IPS-20b (cell line): ENCODE measurements around the gene ARID3A.

Experiments used
- H3K27ac ChIP-seq: one replicate; pipeline ENCODE4 v1.5.1; 2013; ENCODE audit warnings: low read length
- H3K27me3 ChIP-seq: 2 replicates; pipeline ENCODE4 v1.6.1; 2013; ENCODE audit warnings: mild to moderate bottlenecking, low read length, inconsistent platforms; ENCODE audit not compliant: insufficient read depth
- H3K36me3 ChIP-seq: 2 replicates; pipeline ENCODE4 v1.6.1; 2013; ENCODE audit warnings: low read depth, mild to moderate bottlenecking, inconsistent platforms, low read length, moderate library complexity; ENCODE audit not compliant: insufficient read depth
- H3K4me1 ChIP-seq: 2 replicates; pipeline ENCODE4 v1.6.1; 2013; ENCODE audit warnings: mild to moderate bottlenecking, control low read depth, inconsistent platforms, low read length, moderate library complexity; ENCODE audit not compliant: insufficient read depth
- H3K4me3 ChIP-seq: 2 replicates; pipeline ENCODE4 v1.5.1; 2013; ENCODE audit warnings: mild to moderate bottlenecking, low read length, inconsistent platforms
- H3K9ac ChIP-seq: 2 replicates; pipeline ENCODE4 v1.6.1; 2013; ENCODE audit warnings: low read depth, mild to moderate bottlenecking, inconsistent platforms, low read length, moderate library complexity
- H3K9me3 ChIP-seq: 2 replicates; pipeline ENCODE4 v1.6.1; 2013; ENCODE audit warnings: mild to moderate bottlenecking, low read depth, low read length, inconsistent platforms; ENCODE audit not compliant: insufficient read depth

ARID3A gene

GRCh38 chr19:991932-992669 lies 66.3 kb downstream of the ARID3A start:
- H3K9me3 ChIP-seq: no peaks in the 10 kb centered on the region
- no peak overlapping the region for H3K27ac ChIP-seq
- no peak overlapping the region for H3K9ac ChIP-seq
- H3K4me3 ChIP-seq: no peak overlapping the region
- peaks cover 17% of the 10 kb centered on the region for H3K27me3 ChIP-seq
- H3K36me3 ChIP-seq: peaks cover 48% of the 10 kb centered on the region
- no peaks in the 10 kb centered on the region for H3K4me1 ChIP-seq

- Histone ChIP-seq H3K9ac (no peak overlapping the region), H3K36me3 (peaks cover 43% of the 10 kb centered on the region), H3K4me1 (no peaks in the 10 kb centered on the region)
Observed at GRCh38 chr19:992670-993055, 66.8 kb downstream of the ARID3A start.

GRCh38 chr19:993361-993830 lies 67.6 kb downstream of the ARID3A start:
- Histone ChIP-seq H3K36me3 (peaks cover 40% of the 10 kb centered on the region), H3K9ac (no peak overlapping the region), H3K27me3 (peaks cover 30% of the 10 kb centered on the region), H3K4me1 (no peaks in the 10 kb centered on the region), H3K9me3 (no peaks in the 10 kb centered on the region), H3K27ac (no peak overlapping the region), H3K4me3 (no peak overlapping the region)

More at GRCh38 chr19:992670-993055, 66.8 kb downstream of the ARID3A start:
- Histone ChIP-seq H3K4me3 (no peak overlapping the region), H3K9me3 (no peaks in the 10 kb centered on the region), H3K27ac (no peak overlapping the region), H3K27me3 (peaks cover 23% of the 10 kb centered on the region)

GRCh38 chr19:993831-994393 lies 68.1 kb downstream of the ARID3A start:
- Histone ChIP-seq H3K9me3 (no peaks in the 10 kb centered on the region), H3K4me1 (no peaks in the 10 kb centered on the region), H3K36me3 (peaks cover 36% of the 10 kb centered on the region), H3K4me3 (no peak overlapping the region), H3K27ac (no peak overlapping the region), H3K27me3 (peaks cover 35% of the 10 kb centered on the region), H3K9ac (no peak overlapping the region)

- no peaks in the 10 kb centered on the region for H3K4me1 ChIP-seq
- H3K9ac ChIP-seq: no peak overlapping the region
- H3K9me3 ChIP-seq: no peaks in the 10 kb centered on the region
- H3K36me3 ChIP-seq: peaks cover 30% of the 10 kb centered on the region
- H3K27ac ChIP-seq: no peak overlapping the region
- H3K27me3 ChIP-seq: peaks cover 41% of the 10 kb centered on the region
- no peak overlapping the region for H3K4me3 ChIP-seq
Observed at GRCh38 chr19:994516-994915, 68.7 kb downstream of the ARID3A start.

GRCh38 chr19:995051-995827 lies 69.4 kb downstream of the ARID3A start:
- no peak overlapping the region for H3K4me3 ChIP-seq
- no peaks in the 10 kb centered on the region for H3K4me1 ChIP-seq
- H3K27ac ChIP-seq: no peak overlapping the region
- H3K36me3 ChIP-seq: peaks cover 23% of the 10 kb centered on the region; the same call in 1 of the 2 replicates
- H3K9me3 ChIP-seq: no peaks in the 10 kb centered on the region
- H3K9ac ChIP-seq: no peak overlapping the region
- H3K27me3 ChIP-seq: peaks cover 48% of the 10 kb centered on the region

- Histone ChIP-seq H3K27me3 (peaks cover 57% of the 10 kb centered on the region), H3K4me1 (no peaks in the 10 kb centered on the region), H3K27ac (no peak overlapping the region), H3K9ac (no peak overlapping the region), H3K9me3 (no peaks in the 10 kb centered on the region), H3K36me3 (0 out of 2 replicates have a peak, but pooled peaks cover 15% of the 10 kb centered on the region), H3K4me3 (peak overlapping the region; percentile 51; the same call in 1 of the 2 replicates)
Observed at GRCh38 chr19:996051-996838, 70.4 kb downstream of the ARID3A start.

GRCh38 chr19:998064-998463 lies 72.2 kb downstream of the ARID3A start:
- no peak overlapping the region for H3K27ac ChIP-seq
- 0 out of 2 replicates have a peak, but pooled peaks cover 4% of the 10 kb centered on the region for H3K36me3 ChIP-seq
- no peaks in the 10 kb centered on the region for H3K4me1 ChIP-seq
- H3K9me3 ChIP-seq: no peaks in the 10 kb centered on the region
- H3K27me3 ChIP-seq: peaks cover 69% of the 10 kb centered on the region
- H3K9ac ChIP-seq: no peak overlapping the region
- H3K4me3 ChIP-seq: no peak overlapping the region

GRCh38 chr19:999379-999719 lies 73.5 kb downstream of the ARID3A start:
- peaks cover 69% of the 10 kb centered on the region for H3K27me3 ChIP-seq
- H3K4me1 ChIP-seq: no peaks in the 10 kb centered on the region
- no peaks in the 10 kb centered on the region for H3K9me3 ChIP-seq
- no peak overlapping the region for H3K27ac ChIP-seq
- H3K4me3 ChIP-seq: no peak overlapping the region
- no peaks in the 10 kb centered on the region for H3K36me3 ChIP-seq
- no peak overlapping the region for H3K9ac ChIP-seq

GRCh38 chr19:1000095-1000494 lies 74.3 kb downstream of the ARID3A start, which contains the start of gene GRIN3B:
GRIN3B (plus strand) TSS chr19:1000419; CDS start chr19:1000438, 19 bp downstream.
- Histone ChIP-seq H3K9me3 (no peaks in the 10 kb centered on the region), H3K4me3 (peak within 1 kb of the TSS; percentile 42; the same call in 1 of the 2 replicates), H3K27me3 (peaks cover 69% of the 10 kb centered on the region), H3K27ac (no peak within 1 kb of the TSS), H3K36me3 (no peaks in the 10 kb centered on the region), H3K9ac (no peak within 1 kb of the TSS), H3K4me1 (no peaks in the 10 kb centered on the region)
